ENCODE measurements around the gene TRAPPC4.

The TRAPPC4 gene

GRCh38 chr11:118998388-118998717 lies 20.2 kb upstream of the TRAPPC4 start:
- ChIA-PET CTCF (interaction anchor here (1.0 to 1.4 kb wide), 7 partner anchors 11 to 309 kb away, joined by 3 to 6 read pairs (median 4); partner anchors contain the start of genes HINFP, RPS25 and TRAPPC4), POLR2A (no interaction called here)
- no peak for TF ChIP-seq CTCF (IDR thresholded peaks at IDR 0.05; ENCODE audit: control extremely low read depth, extremely low read depth, low read depth, missing control alignments)
- no peak for DNase-seq (ENCODE audit: extremely low spot score)

GRCh38 chr11:118998822-118999221 lies 19.7 kb upstream of the TRAPPC4 start:
- POLR2A ChIA-PET = no interaction called here
- no peak for TF ChIP-seq CTCF (IDR thresholded peaks at IDR 0.05; ENCODE audit: control extremely low read depth, extremely low read depth, low read depth, missing control alignments)
- CTCF ChIA-PET = no interaction called here
- no peak for DNase-seq (ENCODE audit: extremely low spot score)

GRCh38 chr11:119000906-119001305 lies 17.7 kb upstream of the TRAPPC4 start:
- ChIA-PET POLR2A (no interaction called here), CTCF (interaction anchor here (1.3 to 1.6 kb wide), 2 partner anchors 12 to 17 kb away, joined by 3 read pairs; partner anchors contain the start of gene RPS25)

GRCh38 chr11:119006656-119007055 lies 11.9 kb upstream of the TRAPPC4 start:
- POLR2A ChIA-PET = interaction anchor here (0.7 kb wide), 1 partner anchor 86 kb away, joined by 5 read pairs; no protein-coding TSS in a partner anchor
- TF ChIP-seq CTCF (IDR thresholded peaks at IDR 0.05; ENCODE audit: control extremely low read depth, extremely low read depth, low read depth, missing control alignments) = no peak
- CTCF ChIA-PET = interaction anchor here (1.3 to 1.7 kb wide), 2 partner anchors 10 to 45 kb away, joined by 3 to 5 read pairs; no protein-coding TSS in a partner anchor
- no peak for DNase-seq (ENCODE audit: extremely low spot score)

More at GRCh38 chr11:119000906-119001305, 17.7 kb upstream of the TRAPPC4 start:
- DNase-seq (ENCODE audit: extremely low spot score) = no peak
- no peak for TF ChIP-seq CTCF (IDR thresholded peaks at IDR 0.05; ENCODE audit: control extremely low read depth, extremely low read depth, low read depth, missing control alignments)

- DNase-seq (ENCODE audit: extremely low spot score) = no peak
- no peak for TF ChIP-seq CTCF (IDR thresholded peaks at IDR 0.05; ENCODE audit: control extremely low read depth, extremely low read depth, low read depth, missing control alignments)
- ChIA-PET CTCF (no interaction called here), POLR2A (no interaction called here)
Observed at GRCh38 chr11:119011476-119012053, 7.0 kb upstream of the TRAPPC4 start.

- no peak for DNase-seq (ENCODE audit: extremely low spot score)
- ChIA-PET CTCF (interaction anchor here (1.7 kb wide), 1 partner anchor 12 kb away, joined by 3 read pairs; no protein-coding TSS in a partner anchor), POLR2A (interaction anchor here (0.6 kb wide), 1 partner anchor 134 kb away, joined by 3 read pairs; no protein-coding TSS in a partner anchor)
- no peak for TF ChIP-seq CTCF (IDR thresholded peaks at IDR 0.05; ENCODE audit: control extremely low read depth, extremely low read depth, low read depth, missing control alignments)
Observed at GRCh38 chr11:119012629-119013170, 5.9 kb upstream of the TRAPPC4 start.
